H1 (cell line): ENCODE data around the gene ZBTB49. TPM values are rescaled to one million over a fixed set of nuclear protein-coding genes. Genes with fewer than 3 reads are reported as not detected.

Source experiments
- CTCF ChIA-PET: fragments of 300-600 bp; sonication (Branson Sonifier 250); formaldehyde crosslinking; loops from one replicate; lab custom pipeline; 2021; ENCODE audit not compliant: partially characterized antibody; lab: Charles Lee
- POLR2A ChIA-PET: fragments of 300-600 bp; sonication (Branson Sonifier 250); formaldehyde crosslinking; loops from one replicate; lab custom pipeline; 2021; ENCODE audit warnings: inconsistent platforms; ENCODE audit not compliant: partially characterized antibody; lab: Charles Lee
- DNase-seq, 2 experiments: peaks; one replicate each; pipeline versions ENCODE4 v3.0.0 to v3.0.0-alpha.2; 2010 to 2022; ENCODE audit warnings: low spot score in 2 of 2, low read depth in 1 of 2, mixed read lengths in 1 of 2
- FAIRE-seq: peaks from 2 replicates; lab custom pipeline; 2011; peaks lifted over from hg19 to GRCh38; lab: Jason Lieb, UNC
- H2AFZ ChIP-seq: 2 replicates; pipeline ENCODE4 v1.8.1; 2012; ENCODE audit warnings: low read length, inconsistent platforms
- H2AK5ac ChIP-seq: 2 replicates; pipeline ENCODE4 v1.6.1; 2013; ENCODE audit warnings: low read depth, low read length
- H2BK120ac ChIP-seq: replicated peaks from 2 replicates; pipeline ENCODE3; 2013; ENCODE audit warnings: low read depth, low read length, inconsistent platforms
- H2BK12ac ChIP-seq: 2 replicates; pipeline ENCODE4 v1.6.1; 2013; ENCODE audit warnings: low read depth, low read length
- H2BK15ac ChIP-seq: 2 replicates; pipeline ENCODE4 v1.6.1; 2013; ENCODE audit warnings: low read length
- H2BK20ac ChIP-seq: 2 replicates; pipeline ENCODE4 v1.6.1; 2013; ENCODE audit warnings: low read length
- H2BK5ac ChIP-seq: 2 replicates; pipeline ENCODE4 v1.6.1; 2013; ENCODE audit warnings: low read depth, low read length
- H3K14ac ChIP-seq: 2 replicates; pipeline ENCODE4 v1.6.1; 2013; ENCODE audit warnings: inconsistent platforms; ENCODE audit not compliant: insufficient read length
- H3K18ac ChIP-seq: 2 replicates; pipeline ENCODE4 v1.6.1; 2013; ENCODE audit warnings: low read length; ENCODE audit errors: extremely low read depth
- H3K23ac ChIP-seq: 2 replicates; pipeline ENCODE4 v1.6.1; 2013; ENCODE audit warnings: inconsistent platforms; ENCODE audit not compliant: insufficient read length
- H3K23me2 ChIP-seq: 2 replicates; pipeline ENCODE4 v1.6.1; 2013; ENCODE audit warnings: low read depth, low read length
- H3K27ac ChIP-seq: 2 replicates; pipeline ENCODE4 v1.6.1; 2011; ENCODE audit warnings: low read depth, low read length, inconsistent platforms
- H3K27me3 ChIP-seq, 4 experiments: replicated peaks in 1 of 4; 1 replicate in 1 of 4; 2 replicates in 3 of 4; pipeline versions ENCODE4 v1.6.1 to v1.8.1; 2011 to 2013; ENCODE audit warnings: low read length in 3 of 4, mild to moderate bottlenecking in 3 of 4, inconsistent platforms in 2 of 4, mixed read lengths in 2 of 4, moderate library complexity in 1 of 4; ENCODE audit not compliant: control insufficient read depth in 3 of 4, insufficient read depth in 3 of 4; ENCODE audit errors: extremely low read depth in 1 of 4
- H3K36me3 ChIP-seq, 4 experiments: 2 replicates each; pipeline versions ENCODE4 v1.6.1 to v1.8.1; 2011 to 2013; ENCODE audit warnings: mild to moderate bottlenecking in 4 of 4, low read length in 3 of 4, moderate library complexity in 2 of 4, control low read depth in 1 of 4, inconsistent platforms in 1 of 4; ENCODE audit not compliant: insufficient read depth in 4 of 4, control insufficient read depth in 2 of 4
- H3K4ac ChIP-seq: replicated peaks from 2 replicates; pipeline ENCODE3; 2013; ENCODE audit warnings: low read length, low read depth, mixed read lengths, inconsistent platforms; ENCODE audit not compliant: insufficient read length
- H3K4me1 ChIP-seq, 4 experiments: replicated peaks in 1 of 4; 1 replicate in 1 of 4; 2 replicates in 3 of 4; pipeline versions ENCODE4 v1.6.1 to v1.8.1; 2011 to 2013; ENCODE audit warnings: low read length in 3 of 4, inconsistent platforms in 2 of 4, mixed read lengths in 1 of 4; ENCODE audit not compliant: insufficient read depth in 4 of 4, control insufficient read depth in 3 of 4
- H3K4me2 ChIP-seq, 2 experiments: 2 replicates each; pipeline versions ENCODE4 v1.6.1 to v1.8.1; 2011 to 2013; ENCODE audit warnings: low read depth in 2 of 2, low read length in 2 of 2, control low read depth in 1 of 2, inconsistent platforms in 1 of 2, mild to moderate bottlenecking in 1 of 2; ENCODE audit not compliant: insufficient read depth in 1 of 2
- H3K4me3 ChIP-seq, 4 experiments: fragments of 200-600, 300-600 bp in 1 of 4; sonication (generic), shearing (Covaris generic), sonication (Bioruptor Twin) in 1 of 4; 2 replicates each; pipeline versions ENCODE4 v1.5.1 to v1.8.1; 2011 to 2016; ENCODE audit warnings: low read length in 4 of 4, low read depth in 3 of 4, control low read depth in 2 of 4, inconsistent platforms in 2 of 4, mild to moderate bottlenecking in 2 of 4, mixed read lengths in 1 of 4, moderate library complexity in 1 of 4; ENCODE audit not compliant: insufficient read depth in 2 of 4; ENCODE audit errors: extremely low read depth in 1 of 4
- H3K56ac ChIP-seq: replicated peaks from 2 replicates; pipeline ENCODE3; 2013; ENCODE audit warnings: low read depth, mild to moderate bottlenecking, mixed read lengths, low read length, inconsistent platforms; ENCODE audit not compliant: insufficient read length
- H3K79me1 ChIP-seq: 2 replicates; pipeline ENCODE4 v1.6.1; 2013; ENCODE audit warnings: low read depth, low read length, control low read depth
- H3K79me2 ChIP-seq, 2 experiments: 2 replicates each; pipeline versions ENCODE4 v1.6.1 to v1.8.1; 2012 to 2013; ENCODE audit warnings: low read length in 2 of 2, mild to moderate bottlenecking in 2 of 2, inconsistent platforms in 1 of 2; ENCODE audit not compliant: insufficient read depth in 2 of 2, control insufficient read depth in 1 of 2
- H3K9ac ChIP-seq, 4 experiments: replicated peaks in 1 of 4; 1 replicate in 1 of 4; 2 replicates in 3 of 4; pipeline versions ENCODE4 v1.6.1 to v1.8.1; 2011 to 2013; ENCODE audit warnings: low read depth in 3 of 4, low read length in 3 of 4, control low read depth in 2 of 4, mild to moderate bottlenecking in 2 of 4, moderate library complexity in 2 of 4, inconsistent platforms in 1 of 4; ENCODE audit errors: extremely low read depth in 1 of 4
- H3K9me3 ChIP-seq, 2 experiments: 2 replicates each; pipeline versions ENCODE4 v1.6.1 to v1.8.1; 2012 to 2013; ENCODE audit warnings: mild to moderate bottlenecking in 2 of 2, moderate library complexity in 2 of 2, control low read depth in 1 of 2, inconsistent platforms in 1 of 2, low read depth in 1 of 2, low read length in 1 of 2, mixed read lengths in 1 of 2; ENCODE audit not compliant: insufficient read depth in 2 of 2
- H4K20me1 ChIP-seq, 2 experiments: replicated peaks in 1 of 2; 2 replicates each; pipeline versions ENCODE3 to v1.8.1; 2011 to 2013; ENCODE audit warnings: inconsistent platforms in 2 of 2, low read length in 2 of 2, mild to moderate bottlenecking in 1 of 2; ENCODE audit not compliant: insufficient read depth in 2 of 2, control insufficient read depth in 1 of 2
- H4K5ac ChIP-seq: 2 replicates; pipeline ENCODE4 v1.6.1; 2013; ENCODE audit warnings: low read length, low read depth, mixed read lengths, inconsistent platforms; ENCODE audit not compliant: insufficient read length
- H4K8ac ChIP-seq: 2 replicates; pipeline ENCODE4 v1.8.0; 2013; ENCODE audit warnings: mild to moderate bottlenecking, moderate library complexity, low read length, inconsistent platforms; ENCODE audit not compliant: insufficient read depth; ENCODE audit errors: extremely low read depth
- H4K91ac ChIP-seq: replicated peaks from 2 replicates; pipeline ENCODE3; 2013; ENCODE audit warnings: low read length, mixed read lengths, inconsistent platforms; ENCODE audit not compliant: insufficient read length
- JUN ChIP-seq: IDR thresholded peaks from 2 replicates; pipeline ENCODE4 v1.6.1; 2011; ENCODE audit warnings: low read depth, mild to moderate bottlenecking, improper control_type of control experiment, low read length
- KDM1A ChIP-seq: fragments of 200-600, 300-600 bp; sonication (generic); IDR thresholded peaks from 2 replicates; pipeline ENCODE4 v1.7.1; 2016; ENCODE audit warnings: mild to moderate bottlenecking, low read length, borderline replicate concordance
- RXRA ChIP-seq: IDR thresholded peaks from 2 replicates; pipeline ENCODE4 v1.6.1; 2011; ENCODE audit warnings: low read depth, mild to moderate bottlenecking, low read length, moderate library complexity; ENCODE audit not compliant: insufficient read depth
- TCF12 ChIP-seq: IDR thresholded peaks from 2 replicates; pipeline ENCODE4 v1.6.1; 2011; ENCODE audit warnings: low read depth, mild to moderate bottlenecking, low read length
- WGBS, 2 experiments: shearing (Covaris generic) in 1 of 2; methylation state at CpG; one replicate each; pipeline versions ENCODE4 v1.1.6 to v1.1.7; 2013 to 2015; ENCODE audit warnings: low lambda C conversion rate in 2 of 2, mixed read lengths in 2 of 2, inconsistent platforms in 1 of 2, low coverage in 1 of 2, missing lambda C conversion rate in 1 of 2; ENCODE audit not compliant: insufficient replicate concordance in 2 of 2, insufficient coverage in 1 of 2, insufficient read length in 1 of 2; ENCODE audit errors: extremely low coverage in 1 of 2, missing lambda C conversion rate in 1 of 2; 5-methylcytosine and 5-hydroxymethylcytosine counted together
- polyA plus RNA-seq, 7 experiments: library from polyadenylated mRNA; depleted of rRNA in 3 of 7; stranded (reverse) in 5 of 7; unstranded in 2 of 7; fragments of >200 nt in 5 of 7; fragments of 200-250 nt in 2 of 7; gene quantifications; 1 replicate in 5 of 7; 2 replicates in 1 of 7; 4 replicates in 1 of 7; pipeline versions ENCODE4 v1.2.1 to v1.2.3, GENCODE V29; 2011 to 2013; ENCODE audit warnings: missing spikeins in 2 of 7, mixed read lengths in 2 of 7
- total RNA-seq: library from RNA; stranded (reverse); fragmentation: NEBNext Ultra II Directional; extraction: Animal tissue kit (Norgen Biotek cat#: 25700); gene quantifications from 2 replicates; pipeline ENCODE4 v1.2.1, GENCODE V29; 2021

ZBTB49 gene
- total and polyA plus RNA-seq, 2 of the 8 experiments (the other 6 are each of a cell fraction or from before 2014, with no cell fraction given): 4.2 to 6.8 TPM

DNA sequence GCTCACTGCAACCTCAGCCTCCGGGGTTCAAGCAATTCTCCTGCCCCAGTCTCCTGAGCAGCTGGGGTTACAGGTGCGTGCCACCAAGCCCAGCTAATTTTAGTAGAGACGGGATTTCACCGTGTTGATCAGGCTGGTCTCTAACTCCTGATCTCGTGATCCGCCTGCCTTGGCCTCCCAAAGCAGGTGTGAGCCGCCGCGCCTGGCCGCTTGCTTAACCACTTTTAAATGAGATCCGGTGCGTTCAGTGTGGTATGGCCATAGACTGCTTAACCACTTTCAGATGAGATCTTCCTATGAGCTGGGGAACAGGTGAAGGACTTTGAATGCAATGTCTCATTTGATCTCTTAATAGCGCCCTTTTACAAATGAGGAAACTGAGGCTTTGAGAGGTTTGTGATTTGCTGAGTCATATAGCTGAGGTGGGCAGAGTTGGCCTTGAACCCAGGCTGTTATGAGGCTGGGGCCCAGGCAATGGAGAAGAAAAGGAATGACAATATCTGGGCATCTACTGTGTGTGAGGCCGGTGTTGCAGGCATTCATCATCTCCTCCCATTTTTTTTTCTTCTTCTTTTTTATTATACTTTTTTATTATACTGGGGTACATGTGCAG, 55.0 kb downstream of the ZBTB49 start:
- Histone ChIP-seq H3K27me3 (no peaks in the 10 kb centered on the region), H3K4ac (no peak overlapping the region), H4K20me1 (no peaks in the 10 kb centered on the region), H3K23me2 (no peaks in the 10 kb centered on the region), H4K8ac (no peak overlapping the region), H3K23ac (no peak overlapping the region), H4K91ac (no peak overlapping the region), H3K4me3 (no peak overlapping the region), H2BK20ac (no peak overlapping the region), H2BK15ac (no peak overlapping the region), H4K5ac (no peak overlapping the region), H2BK5ac (no peak overlapping the region), H3K9me3 (no peaks in the 10 kb centered on the region), H3K79me1 (no peaks in the 10 kb centered on the region), H3K18ac (no peak overlapping the region), H3K36me3 (no peaks in the 10 kb centered on the region), H3K9ac (no peak overlapping the region), H3K27ac (no peak overlapping the region), H2BK12ac (no peak overlapping the region), H3K56ac (no peak overlapping the region), H2BK120ac (no peak overlapping the region), H2AFZ (no peak overlapping the region; the same call in 1 of the 2 replicates), H3K4me2 (no peak overlapping the region), H3K79me2 (no peaks in the 10 kb centered on the region), H2AK5ac (no peak overlapping the region), H3K4me1 (no peaks in the 10 kb centered on the region), H3K14ac (no peak overlapping the region)
- no peak for FAIRE-seq
- POLR2A ChIA-PET: no interaction called here
- DNase-seq: no peak
- CTCF ChIA-PET: interaction anchor here (1.1 kb wide), 1 partner anchor 11 kb away, joined by 3 read pairs; no protein-coding TSS in a partner anchor
- 90% methylated on average over 14 of the region's 14 CpGs; no CpG with 5 or more reads in 1 of the 2 experiments for WGBS, 2 experiments
- TF ChIP-seq JUN (no peak), TCF12 (no peak), KDM1A (no peak), RXRA (no peak)
